ENCODE results near the gene TSHZ2. TPM values are rescaled to one million over a fixed set of nuclear protein-coding genes. Genes with fewer than 3 reads are reported as not detected.

TSHZ2 gene, protein sequence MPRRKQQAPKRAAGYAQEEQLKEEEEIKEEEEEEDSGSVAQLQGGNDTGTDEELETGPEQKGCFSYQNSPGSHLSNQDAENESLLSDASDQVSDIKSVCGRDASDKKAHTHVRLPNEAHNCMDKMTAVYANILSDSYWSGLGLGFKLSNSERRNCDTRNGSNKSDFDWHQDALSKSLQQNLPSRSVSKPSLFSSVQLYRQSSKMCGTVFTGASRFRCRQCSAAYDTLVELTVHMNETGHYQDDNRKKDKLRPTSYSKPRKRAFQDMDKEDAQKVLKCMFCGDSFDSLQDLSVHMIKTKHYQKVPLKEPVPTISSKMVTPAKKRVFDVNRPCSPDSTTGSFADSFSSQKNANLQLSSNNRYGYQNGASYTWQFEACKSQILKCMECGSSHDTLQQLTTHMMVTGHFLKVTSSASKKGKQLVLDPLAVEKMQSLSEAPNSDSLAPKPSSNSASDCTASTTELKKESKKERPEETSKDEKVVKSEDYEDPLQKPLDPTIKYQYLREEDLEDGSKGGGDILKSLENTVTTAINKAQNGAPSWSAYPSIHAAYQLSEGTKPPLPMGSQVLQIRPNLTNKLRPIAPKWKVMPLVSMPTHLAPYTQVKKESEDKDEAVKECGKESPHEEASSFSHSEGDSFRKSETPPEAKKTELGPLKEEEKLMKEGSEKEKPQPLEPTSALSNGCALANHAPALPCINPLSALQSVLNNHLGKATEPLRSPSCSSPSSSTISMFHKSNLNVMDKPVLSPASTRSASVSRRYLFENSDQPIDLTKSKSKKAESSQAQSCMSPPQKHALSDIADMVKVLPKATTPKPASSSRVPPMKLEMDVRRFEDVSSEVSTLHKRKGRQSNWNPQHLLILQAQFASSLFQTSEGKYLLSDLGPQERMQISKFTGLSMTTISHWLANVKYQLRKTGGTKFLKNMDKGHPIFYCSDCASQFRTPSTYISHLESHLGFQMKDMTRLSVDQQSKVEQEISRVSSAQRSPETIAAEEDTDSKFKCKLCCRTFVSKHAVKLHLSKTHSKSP (N-terminal part only)
- 0.33 and 1.4 TPM in 2 replicates for total RNA-seq (2014; rRNA removed; shearing (Covaris generic))

DNA sequence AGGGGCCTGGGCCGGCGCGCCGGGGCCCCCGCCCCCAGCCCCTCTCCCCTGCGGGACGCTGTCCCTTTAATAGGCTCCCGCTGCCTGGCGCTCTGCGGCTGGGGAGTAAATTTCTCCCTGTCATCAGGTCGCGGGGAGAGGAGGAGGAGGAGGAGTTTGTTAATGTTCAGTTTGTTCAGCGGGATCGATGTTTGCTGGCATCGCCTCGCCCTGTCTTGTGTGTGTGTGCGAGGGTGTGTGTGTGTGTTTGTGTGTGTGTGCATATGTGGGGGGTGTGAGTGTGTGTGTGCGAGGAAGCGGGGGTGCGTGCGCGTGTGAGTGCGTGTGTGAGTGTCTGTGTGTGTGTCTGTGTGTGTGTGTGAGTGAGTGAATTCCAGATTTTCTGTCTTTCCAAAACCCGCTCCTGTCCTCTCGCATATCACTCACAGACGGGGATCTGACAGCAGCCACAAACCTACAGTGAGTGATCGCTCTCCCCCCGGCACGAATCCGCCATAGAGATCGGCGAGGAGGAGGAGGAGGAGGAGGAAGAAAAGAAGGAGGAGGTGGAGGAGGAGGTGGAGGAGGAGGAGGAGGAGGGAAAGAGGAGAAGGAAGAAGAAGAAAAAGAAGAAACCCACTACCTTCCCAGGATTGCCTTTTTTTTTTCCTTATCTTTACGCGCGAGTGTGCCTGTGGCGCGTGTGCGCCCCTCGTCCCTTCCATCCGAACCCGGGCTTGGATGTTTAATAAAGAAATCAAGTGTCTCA, at the start of gene TSHZ2:
Gene TSHZ2, plus strand, starts transcription at position 169 of the 748 bp plus-strand sequence. CDS start 936 bp downstream, outside the sequence.
- DNase-seq (ENCODE audit: low spot score), result peak; percentile 58

DNA sequence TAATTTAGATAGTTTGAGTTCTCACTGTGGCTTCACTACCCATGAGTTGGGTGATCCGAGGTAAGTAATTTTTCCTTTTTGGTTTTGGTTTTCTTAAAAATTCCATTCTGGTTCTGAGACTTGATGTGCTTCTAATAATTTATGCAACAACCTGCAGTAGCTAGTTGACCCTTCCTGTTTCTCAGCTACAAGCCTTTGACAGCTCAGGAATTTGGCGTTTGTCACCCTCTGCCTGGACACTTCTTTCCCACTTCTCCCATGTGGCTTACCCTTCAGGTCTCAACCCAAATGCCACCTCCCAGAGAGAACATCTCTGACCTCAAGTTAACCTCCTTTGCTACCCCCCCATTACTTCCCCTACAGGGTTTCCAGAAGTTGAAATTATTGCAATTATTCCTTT, 49.7 kb upstream of the TSHZ2 start:
- DNase-seq (ENCODE audit: low spot score), result no peak

DNA sequence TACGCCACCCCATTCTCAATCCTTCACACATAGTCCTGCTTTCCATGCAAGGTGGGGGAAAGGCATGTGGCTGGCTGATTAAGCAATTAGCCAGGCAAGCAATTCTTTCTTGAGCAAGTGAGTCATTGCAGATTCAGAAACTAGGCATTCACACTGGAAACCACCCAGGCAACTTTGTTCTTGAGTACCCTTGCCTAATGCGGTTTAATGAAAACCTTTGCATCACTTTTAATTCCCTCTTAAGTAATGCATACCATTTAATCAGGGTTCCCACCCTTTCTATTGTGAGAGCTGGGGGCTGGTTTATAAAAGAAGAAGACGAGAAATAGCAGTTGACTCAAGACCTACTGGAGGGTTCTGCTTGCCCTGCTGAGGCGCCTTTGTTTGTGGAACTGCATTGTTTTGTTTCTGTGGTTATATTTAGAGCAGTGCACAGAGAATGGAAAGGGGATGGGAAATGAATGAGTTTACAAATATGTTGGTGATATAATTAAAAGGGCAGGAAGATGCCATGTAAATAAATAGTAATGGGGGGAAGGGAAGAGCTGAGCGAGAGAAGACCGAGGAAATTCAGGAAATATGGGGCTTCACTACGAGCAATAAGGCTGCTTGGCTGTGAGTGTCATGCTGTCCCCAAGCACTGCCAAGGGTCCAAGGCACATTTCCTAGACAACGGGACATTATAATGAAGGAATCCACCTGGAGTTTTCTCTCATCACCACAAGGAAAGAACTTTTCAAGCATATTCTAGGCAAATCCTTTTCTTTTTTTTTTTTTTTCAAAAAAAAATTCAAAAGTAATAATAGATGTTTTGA, 48.8 kb upstream of the TSHZ2 start:
- DNase-seq (ENCODE audit: low spot score), result peak; percentile 84

DNA sequence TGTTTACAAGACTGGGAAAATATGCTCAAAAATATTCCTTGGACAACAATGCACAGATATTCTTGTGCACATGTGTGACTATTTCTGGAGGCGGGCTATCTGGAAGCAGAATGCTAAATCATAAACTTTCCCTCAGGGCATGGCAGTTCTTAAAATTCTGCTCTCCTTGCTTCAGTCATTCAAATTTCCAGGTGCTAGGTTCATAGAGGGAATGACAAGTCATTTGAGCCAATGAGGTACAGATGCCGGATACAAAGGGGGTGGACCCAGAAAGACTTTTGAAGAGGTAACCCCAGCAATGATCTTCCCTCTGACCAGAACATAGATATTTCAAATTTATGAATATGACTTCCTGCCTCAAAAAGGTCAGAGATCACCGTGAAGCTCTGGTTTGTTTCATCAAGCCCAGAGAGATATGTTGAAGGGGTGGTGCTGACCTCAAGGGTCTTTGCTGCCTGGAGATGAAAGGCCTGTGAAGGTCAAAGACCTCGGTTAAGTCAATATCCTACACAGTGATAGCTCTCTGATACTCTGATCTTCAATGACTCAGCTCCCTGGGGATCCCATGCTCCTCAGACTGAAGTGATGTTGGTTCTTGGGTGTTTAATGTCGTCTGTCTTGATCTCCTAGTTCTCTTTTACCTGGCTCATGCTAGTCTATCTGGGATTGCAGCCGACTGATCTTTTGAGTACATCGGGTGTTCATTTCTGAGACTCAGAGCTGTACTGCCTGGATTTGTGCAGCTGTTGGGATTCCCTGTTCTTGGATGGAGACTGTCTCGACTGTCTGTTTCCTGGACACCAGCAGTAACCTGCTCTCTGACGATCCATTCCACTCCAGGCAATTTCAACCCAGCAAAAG, 47.5 kb upstream of the TSHZ2 start:
- DNase-seq (ENCODE audit: low spot score), result no peak

DNA sequence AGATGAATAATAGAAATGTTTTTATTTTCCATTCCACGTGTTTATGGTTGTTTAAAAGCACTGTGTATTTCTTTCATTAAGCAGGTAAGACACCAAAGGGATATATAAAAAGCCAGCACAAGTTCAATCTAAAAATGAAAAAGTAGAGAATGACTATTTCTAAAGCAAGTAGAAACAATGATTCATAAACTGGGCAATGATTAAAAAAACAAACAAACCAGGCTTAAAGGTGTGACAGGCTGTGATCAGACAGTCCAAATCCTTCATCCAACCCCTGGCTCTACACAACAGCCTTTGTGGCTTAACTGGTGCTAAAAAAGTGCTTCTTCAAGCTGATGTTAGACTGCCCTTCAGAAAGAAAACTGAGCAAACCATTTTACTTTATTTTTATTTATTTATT, 45.7 kb upstream of the TSHZ2 start:
- no peak for DNase-seq (ENCODE audit: low spot score)

DNA sequence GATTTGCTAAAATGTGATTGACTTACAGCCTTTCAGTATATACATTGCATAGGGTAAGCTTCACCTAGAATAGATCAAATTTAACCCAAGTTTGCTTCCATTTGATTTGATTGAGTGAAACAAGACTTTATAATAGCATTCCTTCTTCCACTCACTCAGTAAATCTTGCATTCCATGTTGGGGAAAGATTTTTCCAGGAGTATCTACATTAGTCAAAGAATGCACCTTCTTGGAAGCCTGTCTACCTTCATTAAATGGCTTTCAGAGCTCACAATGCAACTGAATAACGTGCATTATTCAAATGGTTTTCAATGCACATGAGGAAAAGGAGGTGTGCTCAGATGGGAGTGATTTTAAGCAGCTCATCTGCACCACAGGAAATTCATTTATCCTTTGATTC, 38.3 kb upstream of the TSHZ2 start:
- no peak for DNase-seq (ENCODE audit: low spot score)

DNA sequence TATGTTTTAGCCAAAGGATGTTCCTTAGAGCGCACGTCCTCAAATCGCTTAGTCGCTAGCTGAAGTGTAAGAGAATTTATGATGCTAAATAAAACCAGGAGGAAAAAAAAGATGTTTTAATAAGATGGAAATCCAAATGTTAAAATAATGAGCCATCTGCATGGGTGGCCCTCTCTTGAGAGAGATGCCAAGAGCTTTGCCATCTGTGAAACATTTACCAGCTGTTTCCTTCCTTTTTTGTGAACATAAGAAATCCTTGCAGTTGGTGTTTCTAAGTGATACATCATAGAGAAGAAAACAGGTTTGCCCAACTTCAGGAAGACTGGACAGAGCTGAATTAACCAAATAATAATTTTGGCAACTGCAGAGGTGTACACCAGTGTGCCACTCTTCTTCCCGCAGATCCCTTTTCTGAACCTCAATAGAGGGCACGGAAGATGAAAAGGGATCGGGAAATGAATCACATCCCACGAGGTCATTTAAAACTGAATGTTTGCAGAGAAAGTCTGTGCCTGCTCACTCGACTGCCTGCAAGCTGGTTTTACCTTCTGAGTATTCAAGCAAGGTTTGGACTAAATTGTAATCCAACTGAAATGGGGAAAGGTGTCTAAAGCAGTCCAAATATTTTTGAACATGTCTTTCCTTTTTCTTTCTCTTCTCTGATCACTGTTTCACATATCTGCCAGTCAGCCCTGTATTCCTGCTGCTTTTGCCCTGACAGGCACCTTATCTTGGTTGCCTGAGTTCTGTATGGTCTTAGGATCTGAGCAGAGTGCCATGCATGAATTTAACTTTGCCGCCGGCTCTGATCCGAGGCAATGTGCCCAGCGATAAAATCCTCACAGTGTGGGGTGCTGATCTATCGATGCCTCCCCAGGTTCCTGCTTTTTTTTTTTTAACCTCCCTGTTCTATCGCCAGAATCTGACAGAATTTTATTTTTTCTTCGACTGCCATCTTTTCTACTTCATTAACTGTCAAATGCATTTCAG, 35.5 kb upstream of the TSHZ2 start:
- no peak for DNase-seq (ENCODE audit: low spot score)

DNA sequence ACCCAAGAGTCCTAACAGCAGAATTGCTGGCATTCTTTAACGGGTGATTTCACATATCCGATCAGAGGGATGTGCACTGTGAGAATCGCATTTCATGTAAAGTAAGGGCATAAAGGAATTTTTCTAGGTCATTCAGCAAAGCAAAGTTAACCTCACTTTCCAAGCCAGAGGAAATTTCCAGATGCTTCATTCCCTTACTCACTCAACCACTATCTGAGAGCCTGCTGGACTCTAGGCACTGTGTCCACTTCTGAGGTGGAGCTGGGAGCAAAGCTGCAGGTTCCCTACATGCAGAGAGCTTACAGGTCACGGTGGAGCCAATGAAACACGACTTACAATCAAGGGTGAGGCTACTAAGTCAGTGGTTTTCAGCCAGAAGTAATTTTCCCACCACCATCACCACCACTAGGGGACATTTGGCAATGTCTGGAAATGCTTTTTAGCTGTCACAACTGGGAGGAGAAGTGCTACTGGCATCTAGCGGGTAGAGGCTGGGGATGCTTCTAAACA, 34.5 kb upstream of the TSHZ2 start:
- DNase-seq (ENCODE audit: low spot score), result peak; percentile 38

DNA sequence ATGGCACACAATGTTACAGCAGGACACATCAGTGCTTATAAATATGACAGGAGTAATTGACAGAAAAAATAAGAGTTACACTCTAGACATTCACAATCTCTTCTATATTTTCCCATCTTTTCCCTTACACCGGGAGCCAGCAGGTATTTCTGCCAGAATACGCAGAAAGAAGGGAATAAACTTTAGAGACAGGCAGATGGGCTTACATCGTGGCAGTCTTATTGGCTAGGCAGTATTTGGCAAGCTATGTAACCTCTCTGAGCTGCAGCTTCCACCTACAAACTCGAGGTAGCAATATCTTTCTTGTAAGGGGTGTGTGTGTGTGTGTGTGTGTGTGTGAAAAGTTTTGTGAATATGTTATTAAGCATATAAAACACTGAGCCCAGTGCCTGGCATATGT, 33.0 kb upstream of the TSHZ2 start:
- no peak for DNase-seq (ENCODE audit: low spot score)

DNA sequence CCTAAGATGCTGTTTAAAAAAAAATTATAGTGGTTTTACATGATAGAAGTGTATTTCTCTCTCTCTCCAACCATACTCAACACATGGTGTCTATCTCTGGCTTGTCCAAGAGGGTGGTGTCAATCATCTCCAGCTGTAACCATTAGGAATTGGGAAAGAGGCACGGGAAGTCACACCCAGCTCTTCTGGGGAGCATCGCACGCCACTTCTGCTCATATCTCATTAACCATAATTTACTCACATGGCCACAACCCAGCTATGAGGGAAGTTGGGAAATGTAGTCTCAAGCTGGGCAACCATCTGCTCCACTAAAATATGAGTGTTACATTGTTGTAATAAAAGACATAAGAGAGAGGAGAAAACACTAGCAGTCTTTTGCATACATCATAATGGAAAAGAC, 30.4 kb upstream of the TSHZ2 start:
- DNase-seq (ENCODE audit: low spot score), result no peak

DNA sequence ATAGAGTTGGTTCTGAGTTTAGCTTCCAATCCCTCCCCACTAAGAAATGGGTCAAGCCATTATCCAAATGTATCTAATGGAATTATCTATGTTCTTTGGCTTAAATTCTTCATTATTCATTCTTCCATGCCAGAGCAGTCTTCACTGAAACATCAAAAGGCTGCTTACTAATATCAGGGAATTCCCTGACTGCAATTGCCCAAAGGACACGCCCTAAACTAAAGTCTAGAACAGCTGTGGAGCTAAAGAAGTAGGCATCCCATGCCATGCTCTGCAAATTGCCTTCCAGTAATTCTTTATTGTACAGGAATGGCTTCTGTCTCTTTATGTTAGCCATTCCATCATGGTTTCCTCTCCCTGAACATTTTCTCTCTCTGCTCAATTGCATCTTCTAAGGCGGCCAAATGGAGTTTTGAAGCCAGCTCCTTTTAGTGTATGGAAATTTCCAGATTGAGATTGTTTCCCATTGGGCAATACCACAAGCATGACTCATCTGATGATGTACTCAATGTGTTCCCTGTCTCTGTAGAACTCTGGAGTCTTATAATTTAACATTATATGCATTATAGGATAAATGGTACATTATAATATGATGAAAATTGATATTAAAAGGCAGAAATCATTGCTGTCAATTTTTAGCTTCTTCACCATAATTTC, 28.8 kb upstream of the TSHZ2 start:
- peak; percentile 40 for DNase-seq (ENCODE audit: low spot score)

DNA sequence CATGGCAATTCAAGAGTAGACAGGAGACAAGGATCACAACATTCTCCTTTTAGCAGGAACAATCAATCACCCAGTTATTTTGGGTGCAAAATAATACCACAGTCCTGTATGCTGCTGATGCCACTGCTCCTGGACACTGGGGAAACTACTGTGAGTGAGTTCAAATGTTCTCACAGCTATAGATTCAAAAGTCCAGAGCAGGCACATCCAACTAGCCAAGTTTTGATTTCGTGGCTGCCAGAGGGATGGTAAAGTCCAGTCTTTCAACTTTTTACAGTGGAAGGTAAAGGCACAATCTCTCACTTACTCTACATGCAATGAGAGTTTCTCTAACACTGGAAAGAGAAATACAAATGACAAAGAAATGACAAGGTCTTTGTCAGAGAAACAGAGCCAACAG, 26.9 kb upstream of the TSHZ2 start:
- no peak for DNase-seq (ENCODE audit: low spot score)

DNA sequence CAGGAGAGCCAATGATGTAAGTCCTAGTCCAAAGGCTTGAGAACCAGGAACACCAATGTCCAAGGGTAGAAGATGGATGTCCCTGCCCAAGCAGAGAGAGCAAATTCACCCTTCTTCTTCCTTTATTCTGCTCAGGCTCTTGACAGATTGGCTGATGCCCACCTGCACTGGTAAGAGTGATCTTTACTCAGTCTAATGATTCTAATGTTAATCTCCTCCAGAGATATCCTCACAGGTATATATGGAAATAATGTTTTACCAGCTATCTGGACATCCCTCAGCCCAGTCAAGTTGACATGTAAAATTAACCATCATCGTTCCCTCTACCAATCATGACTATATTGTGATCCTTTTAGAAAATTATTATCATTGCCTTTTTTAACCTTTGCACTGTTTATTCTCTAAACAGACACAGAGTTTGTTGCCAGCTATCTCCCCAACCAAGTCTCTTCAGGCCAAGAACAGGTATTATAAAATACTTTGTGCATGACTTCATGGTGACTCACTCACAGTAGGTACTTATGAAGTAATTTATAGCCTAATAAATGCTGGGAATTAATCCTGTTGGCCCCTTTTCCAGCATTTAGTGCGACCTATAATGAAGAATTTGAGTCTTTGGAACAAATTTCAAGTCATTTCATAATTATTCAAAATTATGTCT, 26.2 kb upstream of the TSHZ2 start:
- DNase-seq (ENCODE audit: low spot score), result no peak

DNA sequence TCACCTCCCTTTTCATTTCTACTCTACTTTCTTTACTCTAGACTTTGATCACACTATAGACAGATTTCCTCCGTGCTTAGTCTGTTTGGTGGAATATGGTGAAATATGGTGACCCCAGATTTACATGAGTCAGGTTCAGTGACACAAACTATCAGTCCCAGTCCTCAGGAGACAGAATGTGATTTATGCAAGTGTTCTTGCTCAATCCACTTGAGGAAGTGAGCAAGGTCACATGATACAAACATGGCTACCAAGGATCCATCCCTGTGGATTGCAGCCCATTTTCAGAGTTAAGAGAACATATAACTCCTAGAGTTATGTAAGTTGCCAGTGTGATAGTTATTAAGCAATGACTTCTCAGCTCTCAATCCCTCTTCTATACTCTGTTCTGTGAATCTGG, 23.7 kb upstream of the TSHZ2 start:
- no peak for DNase-seq (ENCODE audit: low spot score)

DNA sequence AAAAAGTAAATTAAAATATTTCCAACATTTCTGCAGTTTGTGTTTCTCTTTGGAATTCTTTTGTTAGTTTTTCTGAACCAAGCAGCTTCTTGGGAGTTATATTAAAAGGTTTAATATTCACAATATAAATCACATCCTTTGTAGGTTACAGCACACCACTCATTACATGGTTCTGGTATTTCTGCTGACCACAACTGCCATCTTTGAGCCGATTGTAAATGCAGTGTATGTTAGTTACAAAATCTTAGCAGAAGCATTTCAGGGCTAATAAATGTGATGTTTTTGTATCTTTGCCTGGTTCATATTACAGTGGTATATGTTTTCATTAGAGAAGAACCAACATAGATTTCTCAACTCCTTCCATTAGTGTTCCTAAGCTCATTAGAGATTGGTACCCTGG, 19.1 kb upstream of the TSHZ2 start:
- no peak for DNase-seq (ENCODE audit: low spot score)

DNA sequence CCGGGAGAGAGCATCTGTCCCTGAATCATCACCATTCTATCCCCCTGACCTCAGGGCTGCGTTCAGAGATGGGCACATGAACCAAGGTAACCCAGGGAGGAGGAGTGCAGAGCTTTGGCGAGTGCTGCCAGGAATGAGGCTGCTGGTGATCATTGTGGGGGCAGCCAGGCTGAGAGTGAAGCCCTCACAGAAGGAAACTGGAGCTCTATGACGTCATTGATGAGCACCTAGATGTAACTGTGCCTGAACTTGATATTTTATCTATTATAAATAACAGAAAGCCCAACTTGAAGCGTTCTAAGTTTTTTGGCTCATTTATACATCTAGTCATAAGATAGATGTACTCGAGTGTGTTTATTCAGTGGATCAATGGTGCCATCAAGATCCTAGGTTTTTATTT, 17.3 kb upstream of the TSHZ2 start:
- DNase-seq (ENCODE audit: low spot score), result no peak

DNA sequence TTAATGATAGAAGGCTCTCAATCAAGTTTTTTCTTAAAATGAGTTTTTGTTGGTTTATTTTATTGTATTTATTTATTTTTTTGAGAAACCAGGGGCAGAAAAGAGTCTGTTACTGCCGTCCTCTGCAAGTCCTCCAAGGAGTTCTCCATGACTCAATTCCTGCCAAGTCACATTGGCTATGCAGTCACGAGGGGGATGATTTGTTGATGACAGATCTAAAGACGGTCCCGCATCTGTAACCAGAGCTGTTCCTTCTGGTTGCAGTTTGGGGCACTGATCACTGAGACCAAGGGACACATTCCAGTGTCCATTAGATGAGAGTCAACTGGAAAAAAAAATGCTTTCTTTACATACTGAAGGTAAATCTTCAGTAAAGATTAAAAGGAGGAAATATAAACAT, 13.9 kb upstream of the TSHZ2 start:
- no peak for DNase-seq (ENCODE audit: low spot score)

Measured in H4 (cell line).